IPS-20b (cell line): ENCODE data around the gene DERA.

ENCODE experiments used
- H3K27ac ChIP-seq: one replicate; pipeline ENCODE4 v1.5.1; 2013; ENCODE audit warnings: low read length
- H3K27me3 ChIP-seq: 2 replicates; pipeline ENCODE4 v1.6.1; 2013; ENCODE audit warnings: mild to moderate bottlenecking, low read length, inconsistent platforms; ENCODE audit not compliant: insufficient read depth
- H3K36me3 ChIP-seq: 2 replicates; pipeline ENCODE4 v1.6.1; 2013; ENCODE audit warnings: low read depth, mild to moderate bottlenecking, inconsistent platforms, low read length, moderate library complexity; ENCODE audit not compliant: insufficient read depth
- H3K4me1 ChIP-seq: 2 replicates; pipeline ENCODE4 v1.6.1; 2013; ENCODE audit warnings: mild to moderate bottlenecking, control low read depth, inconsistent platforms, low read length, moderate library complexity; ENCODE audit not compliant: insufficient read depth
- H3K4me3 ChIP-seq: 2 replicates; pipeline ENCODE4 v1.5.1; 2013; ENCODE audit warnings: mild to moderate bottlenecking, low read length, inconsistent platforms
- H3K9ac ChIP-seq: 2 replicates; pipeline ENCODE4 v1.6.1; 2013; ENCODE audit warnings: low read depth, mild to moderate bottlenecking, inconsistent platforms, low read length, moderate library complexity
- H3K9me3 ChIP-seq: 2 replicates; pipeline ENCODE4 v1.6.1; 2013; ENCODE audit warnings: mild to moderate bottlenecking, low read depth, low read length, inconsistent platforms; ENCODE audit not compliant: insufficient read depth

DERA gene

DNA sequence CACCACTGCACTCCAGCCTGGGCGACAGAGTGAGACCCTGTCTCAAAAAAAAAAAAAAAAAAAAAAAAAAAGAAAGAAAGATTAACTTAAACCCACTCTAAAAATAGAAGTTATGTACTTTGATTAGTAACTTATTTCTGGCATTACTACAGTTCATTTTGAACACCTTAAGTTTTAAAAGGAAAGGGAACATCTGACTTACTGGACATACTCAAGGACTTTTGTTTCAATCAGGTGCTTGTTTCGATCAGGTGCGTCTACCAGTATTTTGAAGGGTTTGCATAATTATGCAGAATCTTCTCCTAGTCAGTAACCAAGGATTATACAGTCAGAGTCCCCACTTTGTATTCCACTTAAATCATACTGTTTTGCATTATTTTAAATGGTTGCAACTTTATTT is 105.6 kb downstream of the DERA start:
- Histone ChIP-seq H3K4me1 (no peaks in the 10 kb centered on the region), H3K36me3 (0 out of 2 replicates have a peak, but pooled peaks cover 6% of the 10 kb centered on the region), H3K9me3 (peaks cover 54% of the 10 kb centered on the region), H3K27me3 (no peaks in the 10 kb centered on the region), H3K27ac (no peak overlapping the region), H3K9ac (no peak overlapping the region), H3K4me3 (no peak overlapping the region)

DNA sequence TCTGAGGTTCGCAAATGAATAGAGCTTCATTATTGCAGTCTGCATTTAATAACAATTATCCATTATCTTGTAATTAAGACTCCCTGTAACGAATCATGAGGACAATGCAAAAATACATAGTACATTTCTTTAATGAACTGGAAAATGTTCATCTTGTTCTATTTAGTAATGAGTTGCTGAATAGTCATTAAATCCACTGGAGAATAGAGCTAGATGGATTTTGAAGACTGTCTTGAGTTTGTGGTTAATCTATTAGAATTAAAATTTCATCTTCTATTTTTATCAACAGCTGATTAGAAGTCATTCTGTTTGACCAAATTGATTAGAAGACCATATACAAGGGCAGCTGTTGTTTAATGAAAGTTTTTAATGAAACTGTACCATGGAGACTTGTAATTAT is 107.2 kb downstream of the DERA start:
- no peak overlapping the region for H3K9ac ChIP-seq
- no peaks in the 10 kb centered on the region for H3K27me3 ChIP-seq
- no peaks in the 10 kb centered on the region for H3K4me1 ChIP-seq
- H3K4me3 ChIP-seq = no peak overlapping the region
- peaks cover 53% of the 10 kb centered on the region for H3K9me3 ChIP-seq
- H3K36me3 ChIP-seq = 0 out of 2 replicates have a peak, but pooled peaks cover 6% of the 10 kb centered on the region
- no peak overlapping the region for H3K27ac ChIP-seq

- Histone ChIP-seq H3K4me1 (no peaks in the 10 kb centered on the region), H3K27ac (no peak overlapping the region), H3K27me3 (no peaks in the 10 kb centered on the region), H3K36me3 (0 out of 2 replicates have a peak, but pooled peaks cover 6% of the 10 kb centered on the region), H3K4me3 (no peak overlapping the region), H3K9ac (no peak overlapping the region), H3K9me3 (peaks cover 45% of the 10 kb centered on the region)
These were observed 108.0 kb downstream of the DERA start for GRCh38 chr12:16019136-16019535.

DNA sequence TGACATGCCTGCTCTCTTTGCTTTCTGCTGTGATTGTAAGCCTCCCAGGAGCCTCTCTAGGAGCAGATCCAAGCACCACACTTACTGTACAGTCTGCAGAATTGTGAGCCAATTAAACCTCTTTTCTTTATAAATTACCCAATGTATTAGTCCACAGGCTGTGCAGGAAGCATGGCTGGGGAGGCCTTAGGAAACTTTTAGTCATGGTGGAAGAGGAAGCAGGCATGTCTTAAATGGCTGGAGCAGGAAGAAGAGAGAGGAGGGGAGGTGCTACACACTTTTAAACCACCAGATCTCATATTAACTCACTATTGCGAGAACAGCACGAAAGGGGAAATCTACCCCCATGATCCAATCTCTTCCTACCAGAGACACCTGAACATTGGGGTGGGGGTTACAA is 108.9 kb downstream of the DERA start:
- no peaks in the 10 kb centered on the region for H3K27me3 ChIP-seq
- H3K4me1 ChIP-seq = no peaks in the 10 kb centered on the region
- no peak overlapping the region for H3K4me3 ChIP-seq
- no peak overlapping the region for H3K9ac ChIP-seq
- no peak overlapping the region for H3K27ac ChIP-seq
- H3K9me3 ChIP-seq = peaks cover 36% of the 10 kb centered on the region
- 0 out of 2 replicates have a peak, but pooled peaks cover 6% of the 10 kb centered on the region for H3K36me3 ChIP-seq

DNA sequence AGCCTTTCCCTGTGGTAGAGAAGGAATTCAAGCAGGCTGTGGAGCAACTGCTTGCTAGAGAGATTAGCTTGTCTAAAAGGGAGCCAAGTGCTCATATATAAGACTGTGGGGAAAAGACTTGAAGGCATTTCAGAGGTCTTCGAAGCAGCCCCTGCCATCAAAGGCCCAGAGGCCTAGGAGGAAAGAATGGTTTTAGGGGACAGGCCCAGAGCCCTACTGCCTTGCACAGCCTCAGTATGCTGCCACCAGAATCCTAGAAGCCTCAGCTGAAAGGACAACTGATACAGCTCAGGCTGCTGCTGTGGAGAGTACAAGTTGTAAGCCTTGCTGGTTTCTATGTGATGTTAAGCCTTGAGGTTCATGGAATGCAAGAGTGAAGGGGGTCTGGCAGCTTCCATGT is 109.9 kb downstream of the DERA start:
- H3K9me3 ChIP-seq = peaks cover 27% of the 10 kb centered on the region

GRCh38 chr12:16021676-16022075 is 110.5 kb downstream of the DERA start:
- no peaks in the 10 kb centered on the region for H3K27me3 ChIP-seq
- peaks cover 27% of the 10 kb centered on the region for H3K9me3 ChIP-seq
- H3K36me3 ChIP-seq = 0 out of 2 replicates have a peak, but pooled peaks cover 6% of the 10 kb centered on the region

More for the DNA sequence above, 109.9 kb downstream of the DERA start:
- Histone ChIP-seq H3K27me3 (no peaks in the 10 kb centered on the region), H3K36me3 (0 out of 2 replicates have a peak, but pooled peaks cover 6% of the 10 kb centered on the region), H3K27ac (no peak overlapping the region), H3K4me1 (no peaks in the 10 kb centered on the region), H3K9ac (no peak overlapping the region), H3K4me3 (no peak overlapping the region)

DNA sequence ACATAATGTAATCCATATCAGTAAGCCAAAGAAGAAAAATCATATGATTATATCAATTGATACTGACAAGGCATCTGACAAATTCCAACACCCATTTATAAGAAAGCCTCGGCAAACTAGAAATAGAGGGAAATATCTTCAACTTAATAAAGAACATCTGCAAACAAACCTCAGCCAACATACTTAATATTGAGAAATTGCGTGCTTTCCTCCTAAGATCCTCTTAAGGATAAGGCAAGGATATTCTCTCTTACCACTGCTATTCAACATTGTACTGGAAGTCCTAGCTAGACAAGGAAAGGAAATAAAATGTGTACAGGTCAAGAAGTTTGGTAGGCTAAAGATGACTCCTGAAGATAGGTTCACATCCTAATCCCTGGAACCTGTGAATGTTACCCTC is 115.9 kb downstream of the DERA start:
- Histone ChIP-seq H3K9me3 (peaks cover 2% of the 10 kb centered on the region; the same call in 1 of the 2 replicates), H3K4me3 (no peak overlapping the region), H3K27ac (no peak overlapping the region), H3K36me3 (no peaks in the 10 kb centered on the region), H3K9ac (no peak overlapping the region), H3K27me3 (no peaks in the 10 kb centered on the region), H3K4me1 (0 out of 2 replicates have a peak, but pooled peaks cover 4% of the 10 kb centered on the region)

More at GRCh38 chr12:16021676-16022075, 110.5 kb downstream of the DERA start:
- Histone ChIP-seq H3K4me3 (no peak overlapping the region), H3K27ac (no peak overlapping the region), H3K4me1 (no peaks in the 10 kb centered on the region), H3K9ac (no peak overlapping the region)

- Histone ChIP-seq H3K36me3 (no peaks in the 10 kb centered on the region; the same call in 1 of the 2 replicates), H3K4me1 (peaks cover 5% of the 10 kb centered on the region; the same call in 1 of the 2 replicates), H3K27ac (no peak overlapping the region), H3K4me3 (no peak overlapping the region), H3K9ac (no peak overlapping the region), H3K27me3 (no peaks in the 10 kb centered on the region), H3K9me3 (no peaks in the 10 kb centered on the region)
These were observed 119.6 kb downstream of the DERA start for GRCh38 chr12:16030744-16031143.

- no peaks in the 10 kb centered on the region for H3K9me3 ChIP-seq
- no peaks in the 10 kb centered on the region for H3K27me3 ChIP-seq
- H3K4me1 ChIP-seq = peaks cover 8% of the 10 kb centered on the region; the same call in 1 of the 2 replicates
- H3K4me3 ChIP-seq = no peak overlapping the region
- no peak overlapping the region for H3K27ac ChIP-seq
- H3K9ac ChIP-seq = no peak overlapping the region
- H3K36me3 ChIP-seq = no peaks in the 10 kb centered on the region; the same call in 1 of the 2 replicates
These were observed 123.1 kb downstream of the DERA start for GRCh38 chr12:16034136-16034817.

- peaks cover 8% of the 10 kb centered on the region; the same call in 1 of the 2 replicates for H3K4me1 ChIP-seq
- H3K9ac ChIP-seq = no peak overlapping the region
- H3K4me3 ChIP-seq = no peak overlapping the region
- no peaks in the 10 kb centered on the region; the same call in 1 of the 2 replicates for H3K36me3 ChIP-seq
- H3K9me3 ChIP-seq = no peaks in the 10 kb centered on the region
- H3K27me3 ChIP-seq = no peaks in the 10 kb centered on the region
- H3K27ac ChIP-seq = no peak overlapping the region
These were observed 124.9 kb downstream of the DERA start for GRCh38 chr12:16036073-16036472.

DNA sequence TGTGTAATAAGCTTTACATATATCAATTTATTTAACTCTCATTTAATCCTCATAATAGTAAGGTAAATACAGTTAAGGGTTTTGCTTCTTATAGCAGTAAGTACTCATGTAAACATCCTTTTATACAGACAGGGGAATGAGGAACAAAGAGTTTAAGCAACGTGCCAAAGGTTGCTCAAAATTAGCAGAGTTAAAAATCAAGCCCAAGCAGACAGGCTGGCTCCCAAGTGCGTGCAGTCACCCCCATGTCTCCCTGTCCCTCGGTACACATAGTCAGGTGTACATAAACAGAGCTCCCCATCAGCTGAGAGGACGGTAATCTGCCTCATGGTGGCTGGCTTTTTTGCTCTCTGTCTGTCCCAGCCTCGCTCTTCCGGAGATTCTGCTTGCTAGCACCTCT is 126.4 kb downstream of the DERA start:
- no peaks in the 10 kb centered on the region; the same call in 1 of the 2 replicates for H3K36me3 ChIP-seq

DNA sequence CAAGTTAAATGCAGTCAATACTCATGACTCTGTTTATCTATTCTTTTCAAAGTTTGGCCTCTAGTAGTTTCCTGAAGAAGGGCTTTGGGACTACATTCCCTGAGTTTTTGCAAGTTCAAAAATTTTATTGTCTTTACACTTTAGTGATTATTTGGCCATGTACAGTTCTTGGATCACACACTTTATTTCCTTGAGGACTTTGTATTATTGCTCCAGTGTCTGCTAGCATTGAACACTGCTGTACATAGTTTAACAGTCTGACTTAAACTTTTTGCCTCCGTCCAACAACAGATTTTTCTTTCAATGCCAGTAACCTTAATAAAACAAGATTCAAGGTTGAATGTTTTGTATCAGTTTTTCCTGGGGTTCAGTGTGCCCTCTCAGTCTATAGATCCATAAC is 132.3 kb downstream of the DERA start:
- H3K4me3 ChIP-seq = no peak overlapping the region
- H3K27ac ChIP-seq = no peak overlapping the region
- H3K36me3 ChIP-seq = no peaks in the 10 kb centered on the region
- no peaks in the 10 kb centered on the region for H3K27me3 ChIP-seq
- H3K9me3 ChIP-seq = no peaks in the 10 kb centered on the region
- H3K9ac ChIP-seq = no peak overlapping the region
- H3K4me1 ChIP-seq = no peaks in the 10 kb centered on the region

More for the DNA sequence above, 126.4 kb downstream of the DERA start:
- Histone ChIP-seq H3K4me1 (peaks cover 4% of the 10 kb centered on the region; the same call in 1 of the 2 replicates), H3K9ac (no peak overlapping the region), H3K4me3 (no peak overlapping the region), H3K27ac (no peak overlapping the region), H3K27me3 (no peaks in the 10 kb centered on the region), H3K9me3 (no peaks in the 10 kb centered on the region)
